LNCaP clone FGC (cell line): Measurements from ENCODE around the gene STK35.

Experiments used
- DNase-seq: peaks from one replicate; pipeline ENCODE4 v3.0.0-alpha.2; 2011; ENCODE audit warnings: low read depth
- H3K4me3 ChIP-seq: 2 replicates; pipeline ENCODE4 v1.5.1; 2011; ENCODE audit warnings: mild to moderate bottlenecking, low read depth, low read length, control low read depth
- CTCF ChIP-seq: IDR thresholded peaks from 2 replicates; pipeline ENCODE4 v1.5.1; 2012; ENCODE audit warnings: mild to moderate bottlenecking; ENCODE audit not compliant: control insufficient read depth, insufficient read depth; ENCODE audit errors: extremely low read depth

STK35 gene

GRCh38 chr20:2066461-2067122 lies 35.0 kb upstream of the STK35 start:
- TF ChIP-seq CTCF, result no peak
- DNase-seq, result no peak
- H3K4me3 ChIP-seq, result no peak overlapping the region

DNA sequence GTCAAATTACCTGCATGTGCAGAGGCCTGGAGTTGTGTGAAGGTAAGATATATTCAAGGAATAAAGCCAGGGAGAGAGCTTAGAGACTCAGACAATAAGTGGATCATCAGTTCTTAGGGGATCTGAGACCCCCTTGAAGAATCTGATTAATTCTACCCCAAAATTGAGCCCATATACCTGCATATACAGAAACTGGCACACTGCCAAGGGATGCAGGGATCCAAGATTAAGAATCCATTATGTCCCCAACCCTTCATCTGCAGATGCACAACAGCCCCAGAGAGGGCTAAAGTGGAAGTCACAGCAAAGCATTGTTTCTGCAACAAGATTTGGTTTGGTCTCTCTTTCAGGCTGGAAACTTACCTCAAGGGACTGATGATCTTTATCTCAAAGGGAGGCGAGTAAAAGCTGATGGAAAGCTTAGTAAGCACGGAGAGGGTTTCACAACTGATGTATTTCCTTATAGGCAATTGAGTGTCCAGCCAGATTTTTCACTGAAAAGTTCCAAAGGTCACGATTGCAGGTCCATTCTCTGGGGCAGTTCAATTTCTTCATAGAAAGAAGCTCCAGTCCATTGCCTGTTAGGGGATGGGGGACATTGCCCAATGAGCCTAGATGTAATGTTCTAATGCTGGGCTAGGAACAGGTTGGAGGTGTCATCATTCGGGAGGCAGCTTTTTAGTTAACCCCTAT lies 20.9 kb upstream of the STK35 start:
- no peak overlapping the region for H3K4me3 ChIP-seq
- no peak for TF ChIP-seq CTCF
- no peak for DNase-seq

DNA sequence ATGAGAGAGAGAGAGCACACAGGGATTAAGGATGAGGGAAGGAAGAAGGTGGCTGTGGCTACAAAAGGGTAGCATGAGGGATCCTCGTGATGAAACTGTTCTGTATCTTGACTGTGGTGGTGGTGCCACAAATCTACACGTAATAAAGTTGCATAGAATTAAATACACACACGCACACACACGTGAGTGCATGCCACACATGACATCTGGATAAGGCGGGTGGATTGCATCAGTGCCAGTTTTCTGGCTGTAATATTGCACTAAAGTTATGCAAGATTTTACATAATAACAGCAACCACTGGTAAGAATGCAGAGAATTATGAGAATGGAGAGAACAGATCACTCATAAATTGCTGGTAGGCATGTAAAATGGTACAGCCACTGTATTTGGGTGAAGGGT lies 16.9 kb upstream of the STK35 start:
- no peak for DNase-seq
- no peak for TF ChIP-seq CTCF
- no peak overlapping the region for H3K4me3 ChIP-seq

- DNase-seq, result no peak
- TF ChIP-seq CTCF, result no peak
- H3K4me3 ChIP-seq, result no peak overlapping the region
Measured at GRCh38 chr20:2086177-2086979, 15.2 kb upstream of the STK35 start.

- H3K4me3 ChIP-seq, result no peak overlapping the region
- TF ChIP-seq CTCF, result no peak
- no peak for DNase-seq
Measured at GRCh38 chr20:2086980-2087377, 14.6 kb upstream of the STK35 start.

GRCh38 chr20:2088891-2089290 lies 12.7 kb upstream of the STK35 start:
- no peak overlapping the region for H3K4me3 ChIP-seq
- no peak for DNase-seq
- no peak for TF ChIP-seq CTCF
